ENCODE data around the gene RIPK1. TPM values are rescaled to one million over a fixed set of nuclear protein-coding genes. Genes with fewer than 3 reads are reported as not detected.
"Not testable (repeated sequence)": the region's sequence is repeated elsewhere in the genome, so short reads cannot be mapped to it uniquely, and the experiment has no call there.

RIPK1 gene
- total and polyA plus RNA-seq, 2 donors (not counting 3 experiments of a cell fraction or from before 2014, with no cell fraction given), result 11.2 to 20.6 TPM

- no peak for TF ChIP-seq POLR2A (IDR thresholded peaks at IDR 0.05; ENCODE audit: low read depth, low read length)
- no peak for TF ChIP-seq JUN (IDR thresholded peaks at IDR 0.05; ENCODE audit: borderline replicate concordance, insufficient read depth, insufficient read length, low read depth)
- TF ChIP-seq, protein P1, sequence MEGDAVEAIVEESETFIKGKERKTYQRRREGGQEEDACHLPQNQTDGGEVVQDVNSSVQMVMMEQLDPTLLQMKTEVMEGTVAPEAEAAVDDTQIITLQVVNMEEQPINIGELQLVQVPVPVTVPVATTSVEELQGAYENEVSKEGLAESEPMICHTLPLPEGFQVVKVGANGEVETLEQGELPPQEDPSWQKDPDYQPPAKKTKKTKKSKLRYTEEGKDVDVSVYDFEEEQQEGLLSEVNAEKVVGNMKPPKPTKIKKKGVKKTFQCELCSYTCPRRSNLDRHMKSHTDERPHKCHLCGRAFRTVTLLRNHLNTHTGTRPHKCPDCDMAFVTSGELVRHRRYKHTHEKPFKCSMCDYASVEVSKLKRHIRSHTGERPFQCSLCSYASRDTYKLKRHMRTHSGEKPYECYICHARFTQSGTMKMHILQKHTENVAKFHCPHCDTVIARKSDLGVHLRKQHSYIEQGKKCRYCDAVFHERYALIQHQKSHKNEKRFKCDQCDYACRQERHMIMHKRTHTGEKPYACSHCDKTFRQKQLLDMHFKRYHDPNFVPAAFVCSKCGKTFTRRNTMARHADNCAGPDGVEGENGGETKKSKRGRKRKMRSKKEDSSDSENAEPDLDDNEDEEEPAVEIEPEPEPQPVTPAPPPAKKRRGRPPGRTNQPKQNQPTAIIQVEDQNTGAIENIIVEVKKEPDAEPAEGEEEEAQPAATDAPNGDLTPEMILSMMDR (IDR thresholded peaks at IDR 0.05; ENCODE audit: extremely low read depth in 1 of 2, insufficient read depth in 1 of 2, low read depth in 1 of 2, low read length in 2 of 2), result no peak
- TF ChIP-seq POLR2AphosphoS5 (IDR thresholded peaks at IDR 0.05; ENCODE audit: insufficient read depth, low read depth, low read length), result no peak
- no peak for TF ChIP-seq EZH2 (IDR thresholded peaks at IDR 0.05; ENCODE audit: borderline replicate concordance, low read depth, low read length, severe bottlenecking)
- no peak for TF ChIP-seq MAX (IDR thresholded peaks at IDR 0.05; ENCODE audit: insufficient read depth, insufficient read length)
- TF ChIP-seq MYC (IDR thresholded peaks at IDR 0.05; ENCODE audit: low read depth, low read length), result no peak
- no peak for TF ChIP-seq GATA2 (IDR thresholded peaks at IDR 0.05; ENCODE audit: insufficient read depth, insufficient read length, low read depth, low read length)
- no peak for TF ChIP-seq FOS (IDR thresholded peaks at IDR 0.05; ENCODE audit: borderline replicate concordance, insufficient read depth, low read length)
- dilution Hi-C loops (cut with MboI; ENCODE audit: extremely low pct_ligation_motif_present, low sequenced_read_pairs), result no loop called here
- no peak overlapping the region for H3K27ac ChIP-seq (ENCODE audit: insufficient read depth, low read depth, low read length)
- no peaks in the 10 kb centered on the region for H3K36me3 ChIP-seq (ENCODE audit: control insufficient read depth in 2 of 2, extremely low read depth in 1 of 2, insufficient read depth in 2 of 2, low read length in 2 of 2)
- FAIRE-seq (no peak), DNase-seq (ENCODE audit: low read depth, low spot score) (no peak)
- no peak overlapping the region for H2AFZ ChIP-seq (ENCODE audit: low read depth, low read length)
- CTCF ChIA-PET, result interaction anchor here (1.0 to 1.6 kb wide), 2 partner anchors 59 to 109 kb away, joined by 4 to 11 read pairs; no protein-coding TSS in a partner anchor
- no peak overlapping the region for H3K4me2 ChIP-seq (ENCODE audit: insufficient read depth, low read length)
- POLR2A ChIA-PET, result no interaction called here
- no peaks in the 10 kb centered on the region for H3K79me2 ChIP-seq (ENCODE audit: control insufficient read depth, insufficient read depth, low read length)
- no peaks in the 10 kb centered on the region for H3K9me3 ChIP-seq (replicated peaks; ENCODE audit: control insufficient read depth, insufficient read depth, low read length)
- H3K4me3 ChIP-seq (replicated peaks in 1 of 3; ENCODE audit: insufficient read depth in 1 of 3, low read depth in 1 of 3, low read length in 3 of 3), result no peak overlapping the region
- H3K4me1 ChIP-seq (ENCODE audit: control insufficient read depth, extremely low read depth, insufficient read depth, low read length), result peaks cover 4% of the 10 kb centered on the region
- peaks cover 3 to 11% of the 10 kb centered on the region in 2 experiments for H3K27me3 ChIP-seq (ENCODE audit: control insufficient read depth in 2 of 2, insufficient read depth in 2 of 2, low read length in 2 of 2)
- H3K9ac ChIP-seq (replicated peaks; ENCODE audit: extremely low read depth, insufficient read depth, low read length), result no peak overlapping the region
- BruUV-seq (replicated peaks), result no TSS peak
- intact Hi-C loops (cut with micrococcal nuclease), result loop anchor here (10.0 kb wide), 1 partner anchor 1447 kb away; no protein-coding TSS in a partner anchor
- H3K9me1 ChIP-seq (replicated peaks; ENCODE audit: control insufficient read depth, extremely low read depth, insufficient read depth, low read length), result no peaks in the 10 kb centered on the region
- no peaks in the 10 kb centered on the region for H4K20me1 ChIP-seq (replicated peaks; ENCODE audit: control insufficient read depth, extremely low read depth, insufficient read depth, low read length)
These were observed 6.8 kb upstream of the RIPK1 start for GRCh38 chr6:3061501-3061941.

- Histone ChIP-seq H2AFZ (ENCODE audit: low read depth, low read length) (peak overlapping the region; percentile 97), H3K4me3 (replicated peaks in 1 of 3; ENCODE audit: insufficient read depth in 1 of 3, low read depth in 1 of 3, low read length in 3 of 3) (peak overlapping the region in 2 of 3 experiments; percentile 52 to 66), H3K4me2 (ENCODE audit: insufficient read depth, low read length) (peak overlapping the region; percentile 75)
- H3K27me3 ChIP-seq (ENCODE audit: control insufficient read depth in 2 of 2, insufficient read depth in 2 of 2, low read length in 2 of 2); H3K79me2 ChIP-seq (ENCODE audit: control insufficient read depth, insufficient read depth, low read length); DNase-seq (ENCODE audit: low read depth, low spot score); H3K36me3 ChIP-seq (ENCODE audit: control insufficient read depth in 2 of 2, extremely low read depth in 1 of 2, insufficient read depth in 2 of 2, low read length in 2 of 2); H3K9me1 ChIP-seq (replicated peaks; ENCODE audit: control insufficient read depth, extremely low read depth, insufficient read depth, low read length); H3K9me3 ChIP-seq (replicated peaks; ENCODE audit: control insufficient read depth, insufficient read depth, low read length); POLR2A ChIA-PET; FAIRE-seq; H3K4me1 ChIP-seq (ENCODE audit: control insufficient read depth, extremely low read depth, insufficient read depth, low read length); H3K9ac ChIP-seq (replicated peaks; ENCODE audit: extremely low read depth, insufficient read depth, low read length); H3K27ac ChIP-seq (ENCODE audit: insufficient read depth, low read depth, low read length); BruUV-seq (replicated peaks); dilution Hi-C loops (cut with MboI; ENCODE audit: extremely low pct_ligation_motif_present, low sequenced_read_pairs); H4K20me1 ChIP-seq (replicated peaks; ENCODE audit: control insufficient read depth, extremely low read depth, insufficient read depth, low read length): not testable (repeated sequence)
- CTCF ChIA-PET, result interaction anchor here (0.6 to 1.0 kb wide), 3 partner anchors 62 to 64 kb away, joined by 3 to 5 read pairs (median 3); partner anchors contain the start of gene NQO2
- intact Hi-C loops (cut with micrococcal nuclease), result loop anchor here (10.0 kb wide), 1 partner anchor 1449 kb away; no protein-coding TSS in a partner anchor
These were observed 5.0 kb upstream of the RIPK1 start for GRCh38 chr6:3063340-3063732.
